ENCODE measurements around the gene USP36.

GRCh38 chr17:78888941-78889518, 48.4 kb upstream of the USP36 start:
- no peak for TF ChIP-seq CTCF (IDR thresholded peaks at IDR 0.05)
- TF ChIP-seq AFF4 (CRISPR knock-in tag; IDR thresholded peaks at IDR 0.05; ENCODE audit: borderline replicate concordance), result no peak
- no peak for TF ChIP-seq FOXP4 (CRISPR knock-in tag; IDR thresholded peaks at IDR 0.05)
- no peak for TF ChIP-seq ESRRA (CRISPR knock-in tag; IDR thresholded peaks at IDR 0.05; ENCODE audit: borderline replicate concordance)
- no peak for TF ChIP-seq ZNF138 (CRISPR knock-in tag; conservative IDR thresholded peaks at IDR 0.05)
- no peak for TF ChIP-seq STAT6 (CRISPR knock-in tag; conservative IDR thresholded peaks at IDR 0.05; ENCODE audit: low read depth)
